ENCODE data around the gene PROSER2. TPM values are rescaled to one million over a fixed set of nuclear protein-coding genes. Genes with fewer than 3 reads are reported as not detected.

Gene PROSER2
- total and polyA plus RNA-seq, 2 donors (not counting 1 experiment from before 2014, with no cell fraction given), result 0.07 TPM; not detected in 1

- Mint-ChIP-seq H3K4me1 (no peaks in the 10 kb centered on the region), H3K4me3 (no peak overlapping the region), H3K27me3 (no peaks in the 10 kb centered on the region), H3K27ac (no peak overlapping the region), H3K9me3 (ENCODE audit: insufficient read depth) (no peaks in the 10 kb centered on the region)
- DNase-seq (no peak), ATAC-seq (ENCODE audit: low read depth) (no peak)
- Histone ChIP-seq H3K9me3 (ENCODE audit: control extremely low read depth in 1 of 3, control insufficient read depth in 2 of 3, insufficient read depth in 1 of 3, low read length in 2 of 3) (no peaks in the 10 kb centered on the region), H3K4me2 (replicated peaks; ENCODE audit: low read depth, low read length, poor library complexity, severe bottlenecking) (no peak overlapping the region), H3K79me2 (ENCODE audit: control insufficient read depth, insufficient read depth, low read length) (no peaks in the 10 kb centered on the region), H3K27me3 (replicated peaks in 1 of 4; ENCODE audit: control extremely low read depth in 1 of 4, control insufficient read depth in 3 of 4, insufficient read depth in 4 of 4, low read length in 3 of 4) (peaks cover 0 to 3% (median 0%) of the 10 kb centered on the region in 4 experiments), H2AFZ (ENCODE audit: insufficient read depth, low read depth, low read length, poor library complexity, severe bottlenecking) (no peak overlapping the region), H3K4me1 (ENCODE audit: control insufficient read depth in 2 of 2, insufficient read depth in 2 of 2, low read length in 2 of 2) (peaks cover 0 to 1% of the 10 kb centered on the region in 2 donors), H3K27ac (ENCODE audit: low read length in 2 of 2) (no peak overlapping the region), H3K4me3 (ENCODE audit: control extremely low read depth in 1 of 5, extremely low read depth in 1 of 5, insufficient read depth in 1 of 5, low read depth in 2 of 5, low read length in 4 of 5) (no peak overlapping the region), H3K9ac (ENCODE audit: low read length) (no peak overlapping the region), H4K20me1 (ENCODE audit: control insufficient read depth, insufficient read depth, low read length, poor library complexity, severe bottlenecking) (no peaks in the 10 kb centered on the region), H3K36me3 (replicated peaks in 1 of 2; ENCODE audit: control extremely low read depth in 1 of 2, control insufficient read depth in 1 of 2, extremely low read depth in 1 of 2, insufficient read depth in 2 of 2, low read length in 1 of 2) (no peaks in the 10 kb centered on the region)
- WGBS (ENCODE audit: insufficient coverage), result 94% methylated on average over 19 of the region's 21 CpGs
- intact Hi-C loops (cut with micrococcal nuclease), result no loop called here
- CTCF ChIA-PET, result no interaction called here
- TF ChIP-seq EZH2 (IDR thresholded peaks at IDR 0.05; ENCODE audit: borderline replicate concordance, insufficient read depth, low read depth, low read length, poor library complexity, severe bottlenecking), result no peak
- TF ChIP-seq CTCF (IDR thresholded peaks at IDR 0.05), result no peak
- POLR2A ChIA-PET, result no interaction called here
These were observed 58.6 kb downstream of the PROSER2 start for GRCh38 chr10:11881477-11882417.
